Measurements from ENCODE around the gene MPEG1.

Gene MPEG1

GRCh38 chr11:59219836-59220235 is 7.1 kb upstream of the MPEG1 start:
- Histone ChIP-seq H3K4me2 (ENCODE audit: low read length) (no peak overlapping the region), H3K9me3 (ENCODE audit: control insufficient read depth, insufficient read depth, low read length) (no peaks in the 10 kb centered on the region), H3K4me1 (ENCODE audit: control insufficient read depth, low read length) (peaks cover 42% of the 10 kb centered on the region)

GRCh38 chr11:59218893-59219292 is 6.2 kb upstream of the MPEG1 start:
- Histone ChIP-seq H3K27ac (ENCODE audit: low read depth, low read length) (no peak overlapping the region), H3F3A (ENCODE audit: control insufficient read depth, insufficient read depth) (peaks cover 11% of the 10 kb centered on the region), H3K79me2 (ENCODE audit: control insufficient read depth, low read length) (no peaks in the 10 kb centered on the region), H3K9me2 (replicated peaks; ENCODE audit: control insufficient read depth, low read length) (no peaks in the 10 kb centered on the region), H3K4me2 (ENCODE audit: low read length) (no peak overlapping the region), H3K36me3 (ENCODE audit: control insufficient read depth, low read length) (no peaks in the 10 kb centered on the region), H4K20me1 (ENCODE audit: control insufficient read depth, insufficient read depth, low read depth, low read length) (no peaks in the 10 kb centered on the region), H3K27me3 (ENCODE audit: control insufficient read depth, low read length) (peaks cover 31% of the 10 kb centered on the region), H3K4me3 (ENCODE audit: low read length) (no peak overlapping the region), H3K9me3 (ENCODE audit: control insufficient read depth, insufficient read depth, low read length) (no peaks in the 10 kb centered on the region), H3K4me1 (ENCODE audit: control insufficient read depth, low read length) (peaks cover 38% of the 10 kb centered on the region)
- no peak for TF ChIP-seq EZH2phosphoT487 (IDR thresholded peaks at IDR 0.05; ENCODE audit: borderline replicate concordance, low read length)
- no peak for TF ChIP-seq CTCF (IDR thresholded peaks at IDR 0.05; ENCODE audit: low read depth, low read length, poor library complexity, severe bottlenecking)

More at GRCh38 chr11:59219836-59220235, 7.1 kb upstream of the MPEG1 start:
- TF ChIP-seq EZH2phosphoT487 (IDR thresholded peaks at IDR 0.05; ENCODE audit: borderline replicate concordance, low read length) (no peak), CTCF (IDR thresholded peaks at IDR 0.05; ENCODE audit: low read depth, low read length, poor library complexity, severe bottlenecking) (no peak)
- H3K9me2 ChIP-seq (replicated peaks; ENCODE audit: control insufficient read depth, low read length), result no peaks in the 10 kb centered on the region
- H3F3A ChIP-seq (ENCODE audit: control insufficient read depth, insufficient read depth), result peaks cover 11% of the 10 kb centered on the region
- H3K27ac ChIP-seq (ENCODE audit: low read depth, low read length), result no peak overlapping the region
- H3K27me3 ChIP-seq (ENCODE audit: control insufficient read depth, low read length), result peaks cover 24% of the 10 kb centered on the region
- no peaks in the 10 kb centered on the region for H3K79me2 ChIP-seq (ENCODE audit: control insufficient read depth, low read length)
- no peaks in the 10 kb centered on the region for H4K20me1 ChIP-seq (ENCODE audit: control insufficient read depth, insufficient read depth, low read depth, low read length)
- H3K4me3 ChIP-seq (ENCODE audit: low read length), result no peak overlapping the region
- no peaks in the 10 kb centered on the region for H3K36me3 ChIP-seq (ENCODE audit: control insufficient read depth, low read length)

GRCh38 chr11:59218319-59218718 is 5.6 kb upstream of the MPEG1 start:
- Histone ChIP-seq H3K9me3 (ENCODE audit: control insufficient read depth, insufficient read depth, low read length) (no peaks in the 10 kb centered on the region), H3K27me3 (ENCODE audit: control insufficient read depth, low read length) (peaks cover 37% of the 10 kb centered on the region), H3K4me2 (ENCODE audit: low read length) (no peak overlapping the region), H3F3A (ENCODE audit: control insufficient read depth, insufficient read depth) (peaks cover 11% of the 10 kb centered on the region), H3K27ac (ENCODE audit: low read depth, low read length) (no peak overlapping the region), H3K4me3 (ENCODE audit: low read length) (no peak overlapping the region), H4K20me1 (ENCODE audit: control insufficient read depth, insufficient read depth, low read depth, low read length) (no peaks in the 10 kb centered on the region), H3K9me2 (replicated peaks; ENCODE audit: control insufficient read depth, low read length) (no peaks in the 10 kb centered on the region), H3K36me3 (ENCODE audit: control insufficient read depth, low read length) (no peaks in the 10 kb centered on the region), H3K4me1 (ENCODE audit: control insufficient read depth, low read length) (peaks cover 43% of the 10 kb centered on the region), H3K79me2 (ENCODE audit: control insufficient read depth, low read length) (no peaks in the 10 kb centered on the region)
- no peak for TF ChIP-seq CTCF (IDR thresholded peaks at IDR 0.05; ENCODE audit: low read depth, low read length, poor library complexity, severe bottlenecking)
- no peak for TF ChIP-seq EZH2phosphoT487 (IDR thresholded peaks at IDR 0.05; ENCODE audit: borderline replicate concordance, low read length)

All from DOHH2 (cell line).